ENCODE data around the gene R3HDM2.

The R3HDM2 gene

GRCh38 chr12:57212701-57213057 is 218.2 kb downstream of the R3HDM2 start:
- no peak for DNase-seq

GRCh38 chr12:57211791-57212700 is 218.8 kb downstream of the R3HDM2 start:
- no peak for DNase-seq

GRCh38 chr12:57210926-57211692 is 219.7 kb downstream of the R3HDM2 start:
- DNase-seq, result no peak

GRCh38 chr12:57210461-57210860 is 220.4 kb downstream of the R3HDM2 start:
- no peak for DNase-seq

- DNase-seq, result no peak
These were observed 220.9 kb downstream of the R3HDM2 start for GRCh38 chr12:57209916-57210315.

GRCh38 chr12:57208631-57209282 is 222.1 kb downstream of the R3HDM2 start:
- no peak for DNase-seq

GRCh38 chr12:57207731-57208630 is 222.9 kb downstream of the R3HDM2 start:
- no peak for DNase-seq

GRCh38 chr12:57205931-57206330 is 224.9 kb downstream of the R3HDM2 start:
- DNase-seq, result no peak

GRCh38 chr12:57205186-57205585 is 225.7 kb downstream of the R3HDM2 start:
- no peak for DNase-seq

- no peak for DNase-seq
These were observed 226.4 kb downstream of the R3HDM2 start for GRCh38 chr12:57204454-57204853.

GRCh38 chr12:57203791-57204190 is 227.1 kb downstream of the R3HDM2 start:
- DNase-seq, result no peak

Data from DMS79 treated with DMSO at 0.1 percent for 48 hours (cell line).